Psoas muscle (tissue), 8 donors: ENCODE results near the gene CHST1. TPM values are rescaled to one million over a fixed set of nuclear protein-coding genes. Genes with fewer than 3 reads are reported as not detected.

ENCODE experiments used
- ATAC-seq, 4 donors: fragments of 200-7000 bp; cut with Tn5 transposase; one replicate each; pipeline ENCODE4 v1.9.1; 2020; ENCODE audit warnings: moderate library complexity in 3 of 4, mild to moderate bottlenecking in 2 of 4
- DNase-seq, 2 donors: peaks; one replicate each; pipeline ENCODE4 v3.0.0-alpha.2; 2020
- H3K27ac ChIP-seq: fragments of 200-600 bp; one replicate; pipeline ENCODE4 v1.8.0; 2022
- H3K27me3 ChIP-seq, 3 donors: fragments of 200-600 bp in 1 of 3; one replicate each; pipeline versions ENCODE4 v1.6.1 to v1.8.0; 2013 to 2022; ENCODE audit warnings: low read length in 2 of 3, mild to moderate bottlenecking in 2 of 3, moderate library complexity in 1 of 3; ENCODE audit not compliant: insufficient read depth in 3 of 3
- H3K36me3 ChIP-seq, 2 donors: fragments of 200-600 bp in 1 of 2; one replicate each; pipeline versions ENCODE4 v1.6.1 to v1.8.0; 2013 to 2022; ENCODE audit warnings: low read depth in 1 of 2, mild to moderate bottlenecking in 1 of 2, moderate library complexity in 1 of 2; ENCODE audit not compliant: insufficient read depth in 1 of 2
- H3K4me1 ChIP-seq: fragments of 200-600 bp; one replicate; pipeline ENCODE4 v1.8.0; 2022
- H3K4me3 ChIP-seq: fragments of 200-600 bp; one replicate; pipeline ENCODE4 v1.8.0; 2022; ENCODE audit warnings: mild to moderate bottlenecking
- H3K9me3 ChIP-seq: fragments of 200-600 bp; one replicate; pipeline ENCODE4 v1.8.0; 2022
- CTCF ChIP-seq: fragments of 200-600 bp; IDR thresholded peaks from one replicate; pipeline ENCODE4 v1.8.0; 2022; ENCODE audit warnings: antibody characterized with exemption
- WGBS, 3 donors: extraction: QIAGEN DNeasy Blood & Tissue Kit; methylation state at CpG; one replicate each; pipeline versions ENCODE4 v1.1.6 to v1.1.7; 2013; 5-methylcytosine and 5-hydroxymethylcytosine counted together
- intact Hi-C, 2 donors: fragments of 100-400 bp; cut with DNase I; formaldehyde crosslinking; loops; one replicate each; pipeline versions ENCODE4 v1.11.0 to v1.14.2; 2022
- polyA plus RNA-seq, 3 donors: library from polyadenylated mRNA; stranded (reverse); fragments of 200-250 nt; gene quantifications; one replicate each; pipeline ENCODE4 v1.2.3, GENCODE V29; 2013
- total RNA-seq, 4 donors: library from RNA; stranded (reverse); fragmentation: NEBNext Ultra II Directional in 2 of 4; extraction: Animal tissue kit (Norgen Biotek cat#: 25700) in 2 of 4; gene quantifications; one replicate each; pipeline versions ENCODE4 v1.2.1 to v1.2.4, GENCODE V29; 2021 to 2023
- donor health status: healthy with polysubstance abuse.
- donor health status: DM: no; HTN: no; CAD: no; lungs with moderate emphysema.
- donor health status: Bipolar disorder and iron deficiency.
- donor health status: healthy.
- donor health status: DM: yes; HTN: yes; CAD: no.
- donor health status: DM: no; HTN: no; CAD: no.
- donor health status: DM: no; HTN: no; CAD: no.
- donor health status: DM: yes; HTN: yes; CAD: no.

Gene CHST1
- total and polyA plus RNA-seq, 7 donors, result 1.2 to 21.4 (median 5.8) TPM

DNA sequence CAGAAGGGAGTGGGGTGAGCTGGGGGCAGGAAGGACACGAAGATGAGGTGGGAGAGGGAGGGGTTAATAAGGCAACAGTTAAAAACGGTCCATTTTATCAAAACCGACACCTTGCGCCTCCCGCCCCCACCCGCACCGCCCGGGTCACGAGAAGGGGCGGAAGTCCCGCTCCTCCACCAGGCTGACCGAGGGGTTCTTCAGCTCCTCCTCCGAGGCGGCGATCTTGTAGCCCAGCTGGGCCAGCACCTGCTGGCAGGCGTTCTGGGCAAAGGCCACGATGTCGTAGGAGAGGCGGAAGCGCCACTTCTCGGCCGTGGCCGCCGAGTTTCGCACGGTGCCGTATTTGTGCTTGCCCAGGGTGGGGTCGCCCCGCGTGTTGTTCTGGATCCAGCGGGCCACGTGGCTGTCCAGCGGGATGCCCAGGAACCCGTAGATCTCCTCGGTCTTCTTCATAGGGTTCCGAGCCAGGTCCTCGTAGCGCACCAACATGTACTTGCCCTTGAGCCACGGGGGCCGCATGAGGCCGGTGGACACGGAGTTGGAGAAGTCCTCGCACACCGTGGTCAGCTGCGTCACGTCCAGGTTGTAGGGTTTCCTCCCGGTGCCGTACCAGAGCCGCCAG is 15.8 kb downstream of the CHST1 start:
- no peak overlapping the region for H3K4me3 ChIP-seq
- 80 to 88% (median 84%) methylated on average over 42 to 49 of the region's 49 CpGs for WGBS, 3 donors

DNA sequence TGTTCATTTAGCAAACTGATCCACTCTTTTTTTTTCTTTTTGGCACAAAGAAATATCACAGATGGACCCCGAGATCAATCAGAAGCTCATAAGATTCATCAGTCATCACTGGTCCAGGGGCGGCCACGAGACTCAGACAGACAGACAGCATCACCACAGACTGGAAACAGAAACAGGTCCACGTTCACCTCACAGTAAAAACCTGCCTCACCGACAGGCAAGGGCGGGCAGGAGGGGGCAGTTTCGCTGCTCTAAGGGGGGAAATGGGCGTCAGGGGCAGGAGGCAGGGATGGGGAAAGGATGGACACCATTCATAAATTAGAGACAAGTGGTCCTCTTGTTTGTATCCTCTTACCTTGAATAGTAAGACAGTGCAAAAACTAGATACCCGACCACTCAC is 16.5 kb downstream of the CHST1 start:
- ATAC-seq, result no peak
- TF ChIP-seq CTCF, result no peak
- Histone ChIP-seq H3K27me3 (peaks cover 0 to 13% (median 0%) of the 10 kb centered on the region in 3 donors), H3K4me1 (no peaks in the 10 kb centered on the region), H3K36me3 (no peaks in the 10 kb centered on the region), H3K4me3 (no peak overlapping the region), H3K9me3 (no peaks in the 10 kb centered on the region), H3K27ac (no peak overlapping the region)
- no peak for DNase-seq
- 80 to 92% (median 87%) methylated on average over 9 of the region's 9 CpGs for WGBS, 3 donors
- intact Hi-C loops, result no loop called here

More for the DNA sequence above, 15.8 kb downstream of the CHST1 start:
- intact Hi-C loops, result loop anchor here in 1 of 2 donors (5.0 to 10.0 kb wide), 2 partner anchors 112 to 275 kb away; no protein-coding TSS in a partner anchor
- Histone ChIP-seq H3K9me3 (no peaks in the 10 kb centered on the region), H3K4me1 (peaks cover 6% of the 10 kb centered on the region), H3K36me3 (no peaks in the 10 kb centered on the region), H3K27me3 (peaks cover 0 to 13% (median 0%) of the 10 kb centered on the region in 3 donors), H3K27ac (no peak overlapping the region)
- TF ChIP-seq CTCF, result no peak
- ATAC-seq (no peak), DNase-seq (no peak)

- WGBS, 3 donors, result 11 to 32% (median 18%) methylated on average over 1 of the region's 1 CpG
- intact Hi-C loops, result no loop called here
- Histone ChIP-seq H3K4me3 (no peak overlapping the region), H3K9me3 (no peaks in the 10 kb centered on the region), H3K36me3 (no peaks in the 10 kb centered on the region), H3K4me1 (no peaks in the 10 kb centered on the region), H3K27me3 (peaks cover 0 to 17% (median 0%) of the 10 kb centered on the region in 3 donors), H3K27ac (no peak overlapping the region)
- TF ChIP-seq CTCF, result no peak
- ATAC-seq (no peak), DNase-seq (no peak)
Observed at GRCh38 chr11:45647786-45648185, 17.6 kb downstream of the CHST1 start.

- intact Hi-C loops, result no loop called here
- no peak for TF ChIP-seq CTCF
- 79 to 83% (median 80%) methylated on average over 3 of the region's 3 CpGs for WGBS, 3 donors
- ATAC-seq (no peak), DNase-seq (no peak)
- no peaks in the 10 kb centered on the region for H3K4me1 ChIP-seq
- no peaks in the 10 kb centered on the region for H3K36me3 ChIP-seq
- no peak overlapping the region for H3K27ac ChIP-seq
- no peak overlapping the region for H3K4me3 ChIP-seq
- peaks cover 0 to 19% (median 0%) of the 10 kb centered on the region in 3 donors for H3K27me3 ChIP-seq
- H3K9me3 ChIP-seq, result no peaks in the 10 kb centered on the region
Observed at GRCh38 chr11:45647329-45647728, 18.1 kb downstream of the CHST1 start.
